HG03378 (cell line): ENCODE results near the gene PTPRD.

ENCODE experiments used
- ATAC-seq: cut with Tn5 transposase; IDR thresholded peaks from one replicate; pipeline ENCODE4 v1.9.1; 2021; ENCODE audit warnings: mild to moderate bottlenecking, moderate library complexity; ENCODE audit not compliant: unreplicated experiment

Gene PTPRD

GRCh38 chr9:8382777-8383527 lies 2229.8 kb downstream of the PTPRD start:
- no peak for ATAC-seq

- ATAC-seq, result no peak
Measured at GRCh38 chr9:8382266-8382665, 2230.5 kb downstream of the PTPRD start.

GRCh38 chr9:8381601-8382000 lies 2231.2 kb downstream of the PTPRD start:
- ATAC-seq, result no peak

DNA sequence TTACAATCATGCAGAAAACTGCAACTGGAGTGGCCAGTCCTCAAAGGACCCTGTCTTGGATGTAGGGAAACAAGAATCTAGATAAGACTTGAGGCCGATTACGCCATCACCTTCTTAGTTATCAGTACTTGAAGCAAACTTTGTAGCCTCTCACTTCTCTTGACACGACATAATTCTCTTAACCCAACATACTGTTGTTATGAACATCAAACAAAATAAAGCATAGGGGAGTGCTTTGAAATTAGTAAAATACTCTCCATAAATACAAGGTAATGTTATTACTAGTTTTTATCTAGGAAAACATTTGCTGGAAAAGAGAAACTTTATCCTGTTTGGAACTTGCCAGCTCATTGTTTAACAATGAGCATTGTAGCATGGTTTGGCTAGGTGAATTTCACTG lies 2238.3 kb downstream of the PTPRD start:
- ATAC-seq, result no peak

DNA sequence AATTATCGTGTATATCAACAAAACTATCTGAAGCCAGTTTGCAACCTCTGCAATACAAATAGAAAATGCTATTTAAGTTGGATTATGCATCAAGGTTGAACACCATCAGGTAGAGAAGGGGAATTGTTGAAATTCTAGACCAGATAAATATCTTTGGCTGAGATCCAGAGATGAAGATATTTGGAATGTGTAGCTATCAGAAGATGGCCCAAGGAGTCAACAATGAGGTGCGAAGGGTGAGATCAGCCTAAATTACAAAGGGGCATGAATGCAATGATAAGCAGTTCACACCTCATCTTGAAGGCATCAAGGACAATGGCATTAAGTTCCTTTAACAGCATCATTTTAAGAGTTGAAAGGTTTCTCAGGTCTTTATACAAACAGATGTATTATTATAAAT lies 2241.1 kb downstream of the PTPRD start:
- ATAC-seq, result no peak

DNA sequence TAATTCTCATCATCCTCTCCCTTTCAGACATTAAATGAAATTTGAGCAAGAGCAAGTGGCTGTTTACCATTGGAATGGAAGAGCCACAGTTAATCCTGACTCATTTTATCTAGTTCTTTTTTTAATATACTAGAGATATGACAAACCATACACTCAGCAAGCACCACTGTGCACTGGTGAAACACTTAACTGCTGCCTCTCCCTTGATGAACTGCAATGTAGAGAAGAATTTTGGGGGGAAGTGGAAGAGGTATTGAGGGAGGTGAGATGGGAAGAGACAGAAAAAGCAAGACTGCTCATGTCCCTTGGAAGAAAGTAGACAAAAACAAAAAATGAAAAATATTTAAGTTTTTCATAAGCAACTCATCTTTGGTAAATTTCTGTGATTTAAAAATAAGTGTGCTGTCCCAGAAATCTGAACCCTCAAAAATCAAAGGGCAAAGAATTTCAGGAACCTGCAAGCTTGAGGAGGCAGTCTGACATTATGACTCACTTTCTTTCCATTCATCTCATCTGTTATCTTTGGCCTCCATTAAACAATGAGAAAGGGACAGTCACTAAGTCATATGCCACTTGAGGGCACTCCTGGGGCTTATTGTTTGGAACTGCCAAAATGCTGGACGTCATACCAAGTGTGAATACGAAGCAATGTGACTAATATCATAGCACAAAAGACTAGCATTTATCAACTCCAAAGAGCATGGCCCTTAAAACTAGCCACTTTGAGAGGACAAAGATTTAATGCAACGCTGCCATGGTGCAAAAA lies 2246.5 kb downstream of the PTPRD start:
- no peak for ATAC-seq

GRCh38 chr9:8365466-8366160 lies 2247.2 kb downstream of the PTPRD start:
- no peak for ATAC-seq

DNA sequence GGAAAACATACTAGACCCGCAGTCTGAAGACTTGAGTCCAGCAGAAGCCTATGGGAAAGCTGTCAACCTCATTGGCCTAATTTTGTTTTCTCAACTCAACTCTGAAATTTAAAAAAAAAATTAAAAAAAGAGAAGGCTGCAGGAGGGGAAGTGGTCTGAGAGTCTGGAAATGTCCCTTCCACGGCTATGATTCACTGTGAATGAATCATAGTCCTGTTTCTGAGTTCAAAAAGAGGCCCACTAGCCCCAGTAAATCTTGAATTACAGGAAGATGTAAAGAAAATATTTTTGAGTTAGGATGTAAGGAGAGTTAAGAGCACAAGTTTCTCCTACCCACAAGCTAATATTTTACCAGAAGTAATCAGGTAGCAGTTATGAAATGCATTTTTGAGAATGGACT lies 2247.8 kb downstream of the PTPRD start:
- peak; percentile 62 for ATAC-seq

- no peak for ATAC-seq
Measured at GRCh38 chr9:8364026-8364752, 2248.6 kb downstream of the PTPRD start.

DNA sequence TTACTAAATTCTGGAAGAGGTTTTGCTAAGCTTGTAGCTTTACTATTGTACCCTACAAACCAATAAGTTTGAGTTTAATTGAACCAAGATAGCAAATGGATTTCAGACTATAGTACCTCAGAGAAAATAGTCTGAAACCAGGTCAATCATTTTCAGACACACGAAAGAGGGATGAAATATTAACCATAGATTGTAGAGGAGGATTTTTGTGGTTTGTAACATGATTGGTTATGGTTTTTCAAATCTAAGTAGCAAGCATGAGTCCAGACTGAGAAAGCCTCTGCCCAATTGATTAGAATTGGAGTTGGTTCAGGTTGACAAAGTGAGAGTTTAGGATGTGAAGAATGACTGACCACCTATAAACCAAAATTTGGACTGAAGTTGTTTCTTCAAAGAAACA lies 2250.6 kb downstream of the PTPRD start:
- ATAC-seq, result peak; percentile 75

DNA sequence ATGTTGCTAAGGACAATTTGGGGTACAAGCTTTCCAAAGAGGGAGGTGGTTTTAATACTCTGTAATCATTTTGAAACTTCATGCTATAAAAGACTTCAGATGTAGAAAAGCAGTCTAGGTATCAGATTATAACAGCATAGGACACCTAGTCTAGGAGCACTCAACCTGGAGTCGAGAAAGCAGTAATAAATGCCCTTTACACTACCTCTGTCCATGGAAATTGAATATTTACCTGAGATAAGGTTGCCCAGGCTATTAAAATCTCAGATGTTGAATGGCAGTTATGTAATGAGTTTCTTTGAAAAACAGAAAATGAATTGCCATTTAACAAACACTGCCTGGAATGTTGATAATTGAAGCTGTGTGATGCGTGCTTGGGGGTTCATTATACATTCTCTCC lies 2251.4 kb downstream of the PTPRD start:
- ATAC-seq, result no peak

- ATAC-seq, result no peak
Measured at GRCh38 chr9:8356406-8356805, 2256.4 kb downstream of the PTPRD start.

DNA sequence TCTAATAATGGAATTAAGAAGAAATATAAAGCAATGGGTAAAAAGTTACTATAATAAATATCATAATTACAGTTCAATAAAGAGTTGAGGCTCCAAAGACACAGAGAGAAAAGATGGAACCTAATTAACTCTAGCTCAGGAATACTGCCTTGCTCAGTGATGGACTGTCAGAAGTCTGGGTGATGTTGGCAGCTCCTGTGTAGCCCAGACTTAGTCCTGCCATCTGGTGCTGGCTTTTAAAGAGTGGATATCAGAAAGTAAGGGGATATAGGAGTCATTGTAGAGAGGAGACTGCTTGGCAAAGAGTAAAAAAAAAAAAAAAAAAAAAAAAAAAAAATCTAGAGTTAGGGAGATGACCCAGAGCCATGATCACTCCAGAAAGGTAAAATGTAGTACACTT lies 2261.4 kb downstream of the PTPRD start:
- ATAC-seq, result no peak

DNA sequence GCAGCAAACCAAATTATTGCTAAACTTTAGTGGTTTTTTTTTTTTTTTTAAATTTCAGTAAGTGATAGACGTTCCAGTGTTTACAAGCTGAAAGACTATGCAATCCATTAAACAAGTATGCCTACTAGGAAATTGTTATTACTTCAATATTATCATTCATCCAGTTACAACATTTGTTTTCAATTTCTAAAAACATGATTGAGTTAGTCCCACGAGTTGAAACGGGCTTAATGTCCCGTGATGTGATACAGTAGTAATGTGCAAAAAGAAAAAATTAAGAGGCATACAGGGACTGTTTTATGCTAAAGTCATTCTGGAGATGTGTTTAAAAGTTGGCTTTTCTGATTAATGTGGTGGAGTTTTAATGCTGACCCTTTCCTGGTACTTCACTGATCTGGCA lies 2262.9 kb downstream of the PTPRD start:
- no peak for ATAC-seq

DNA sequence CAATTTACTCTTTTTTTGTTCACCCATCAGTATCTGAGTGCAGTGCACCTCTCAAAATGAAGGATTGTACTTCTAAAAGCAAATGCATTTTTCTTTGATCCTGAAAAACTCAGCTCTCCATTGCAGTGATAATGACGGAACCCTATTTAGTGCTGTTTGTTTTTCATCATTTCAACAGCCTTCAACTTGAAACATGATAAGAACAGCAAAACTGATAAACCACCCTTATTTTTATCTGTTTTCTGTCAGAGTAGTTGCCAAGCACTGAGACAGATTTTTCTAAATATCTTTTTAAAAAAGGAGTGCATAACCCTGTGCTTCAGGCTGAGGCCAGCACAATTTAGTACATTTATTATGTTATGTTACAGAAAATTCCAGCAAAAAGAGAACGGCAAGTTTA lies 2263.4 kb downstream of the PTPRD start:
- ATAC-seq, result no peak

GRCh38 chr9:8348756-8349155 lies 2264.0 kb downstream of the PTPRD start:
- ATAC-seq, result no peak

DNA sequence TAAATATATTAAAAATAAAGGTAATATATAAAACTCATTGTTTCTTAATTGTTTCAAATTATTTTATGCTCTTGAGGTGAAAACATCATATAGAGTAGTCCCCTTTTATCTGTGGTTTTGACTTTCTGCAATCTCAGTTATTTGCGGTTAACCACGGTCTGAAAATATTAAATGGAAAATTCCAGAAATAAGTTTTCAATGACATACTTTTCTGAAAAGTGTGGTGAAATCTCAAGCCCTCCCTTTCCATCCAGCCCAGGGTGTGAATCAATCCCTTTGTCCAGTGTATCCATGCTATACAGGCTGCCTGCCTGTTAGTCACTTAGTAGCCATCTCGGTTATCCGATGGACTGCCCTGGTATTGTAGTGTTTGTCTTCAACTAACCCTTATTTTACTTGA lies 2266.5 kb downstream of the PTPRD start:
- ATAC-seq, result no peak

DNA sequence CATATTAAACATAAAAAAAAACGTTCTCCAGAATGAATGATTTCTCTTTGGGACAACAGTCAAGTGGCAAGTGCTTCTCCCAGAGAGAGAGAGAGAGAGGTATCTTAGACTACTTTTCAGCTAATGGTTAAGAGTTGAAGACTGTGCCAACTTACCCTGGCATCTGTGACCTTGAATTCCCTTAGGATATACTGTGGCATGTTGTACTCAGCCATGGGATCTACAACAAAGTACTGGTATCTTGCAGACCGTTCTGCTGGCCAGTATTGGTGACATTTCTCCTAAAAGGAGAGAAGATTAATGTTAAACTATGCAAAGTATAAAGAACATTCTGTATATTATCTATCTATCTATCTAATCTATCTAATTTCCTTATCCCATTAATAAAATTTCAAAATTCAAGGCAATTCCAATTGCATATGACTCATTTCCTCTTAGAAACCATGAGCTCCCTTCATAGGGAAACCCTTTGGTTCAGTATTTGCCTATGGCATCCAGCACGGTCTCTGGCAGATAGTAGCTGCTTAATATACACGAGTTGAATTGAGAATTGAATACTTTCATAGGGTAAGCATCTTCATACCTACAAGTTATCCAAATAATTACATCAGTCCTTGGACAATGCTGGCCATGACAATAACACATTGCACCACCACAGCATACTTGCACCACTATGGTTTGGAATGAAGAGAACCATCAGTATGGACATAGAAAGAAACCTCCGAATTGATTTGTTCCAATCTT lies 2273.9 kb downstream of the PTPRD start:
- no peak for ATAC-seq

- ATAC-seq, result no peak
Measured at GRCh38 chr9:8337834-8338766, 2274.7 kb downstream of the PTPRD start.
